Measurements from ENCODE around the gene RPS6KB1.

GRCh38 chr17:59890720-59891119 is 2.2 kb upstream of the RPS6KB1 start:
- TF ChIP-seq CTCF (IDR thresholded peaks at IDR 0.05) (no peak), POLR2AphosphoS5 (IDR thresholded peaks at IDR 0.05) (no peak)

Data from prostate gland (tissue), 2 donors.